Measurements from ENCODE around the gene UBE2I.

DNA sequence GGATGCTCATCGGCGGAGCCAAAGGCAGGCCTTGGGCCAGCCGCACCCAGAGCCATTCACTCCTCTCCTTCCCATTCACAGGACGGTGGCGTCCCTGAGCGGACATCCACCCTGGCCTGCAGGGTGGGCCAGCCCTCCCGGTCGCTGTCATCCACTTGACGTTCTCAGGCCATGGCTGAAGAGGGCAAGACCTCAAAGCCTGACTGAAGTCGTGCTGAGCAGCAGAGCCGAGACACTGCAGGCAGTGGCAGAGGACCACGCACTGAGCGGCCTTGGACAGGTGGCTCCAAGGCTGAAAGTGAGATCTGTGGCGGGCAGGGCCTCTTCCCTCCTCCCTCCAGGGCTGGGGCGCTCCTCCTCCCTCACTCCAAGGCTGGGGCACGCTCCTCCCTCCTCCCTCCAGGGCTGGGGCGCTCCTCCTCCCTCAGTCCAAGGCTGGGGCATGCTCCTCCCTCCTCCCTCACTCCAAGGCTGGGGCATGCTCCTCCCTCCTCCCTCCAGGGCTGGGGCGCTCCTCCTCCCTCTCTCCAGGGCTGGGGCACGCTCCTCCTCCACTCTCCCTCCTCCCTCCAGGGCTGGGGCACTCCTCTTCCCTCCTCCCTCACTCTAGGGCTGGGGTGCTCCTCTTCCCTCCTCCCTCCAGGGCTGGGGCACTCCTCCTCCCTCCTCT, 66.4 kb downstream of the UBE2I start:
- TF ChIP-seq, protein P1, sequence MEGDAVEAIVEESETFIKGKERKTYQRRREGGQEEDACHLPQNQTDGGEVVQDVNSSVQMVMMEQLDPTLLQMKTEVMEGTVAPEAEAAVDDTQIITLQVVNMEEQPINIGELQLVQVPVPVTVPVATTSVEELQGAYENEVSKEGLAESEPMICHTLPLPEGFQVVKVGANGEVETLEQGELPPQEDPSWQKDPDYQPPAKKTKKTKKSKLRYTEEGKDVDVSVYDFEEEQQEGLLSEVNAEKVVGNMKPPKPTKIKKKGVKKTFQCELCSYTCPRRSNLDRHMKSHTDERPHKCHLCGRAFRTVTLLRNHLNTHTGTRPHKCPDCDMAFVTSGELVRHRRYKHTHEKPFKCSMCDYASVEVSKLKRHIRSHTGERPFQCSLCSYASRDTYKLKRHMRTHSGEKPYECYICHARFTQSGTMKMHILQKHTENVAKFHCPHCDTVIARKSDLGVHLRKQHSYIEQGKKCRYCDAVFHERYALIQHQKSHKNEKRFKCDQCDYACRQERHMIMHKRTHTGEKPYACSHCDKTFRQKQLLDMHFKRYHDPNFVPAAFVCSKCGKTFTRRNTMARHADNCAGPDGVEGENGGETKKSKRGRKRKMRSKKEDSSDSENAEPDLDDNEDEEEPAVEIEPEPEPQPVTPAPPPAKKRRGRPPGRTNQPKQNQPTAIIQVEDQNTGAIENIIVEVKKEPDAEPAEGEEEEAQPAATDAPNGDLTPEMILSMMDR (conservative IDR thresholded peaks at IDR 0.05; ENCODE audit: low read depth, low read length), result no peak
- no peak for TF ChIP-seq MAFK (IDR thresholded peaks at IDR 0.05; ENCODE audit: low read depth, low read length)
- no peak for TF ChIP-seq CEBPB (IDR thresholded peaks at IDR 0.05; ENCODE audit: low read depth, low read length)
- no peak for TF ChIP-seq BHLHE40 (IDR thresholded peaks at IDR 0.05; ENCODE audit: low read depth, low read length)
- no peak for TF ChIP-seq FOS (IDR thresholded peaks at IDR 0.05; ENCODE audit: low read depth, low read length)
- TF ChIP-seq SMC3 (IDR thresholded peaks at IDR 0.05; ENCODE audit: low read depth, low read length), result no peak
- no peak for TF ChIP-seq ELK1 (IDR thresholded peaks at IDR 0.05; ENCODE audit: borderline replicate concordance, low read depth, low read length)
- no peak for TF ChIP-seq RCOR1 (IDR thresholded peaks at IDR 0.05; ENCODE audit: insufficient replicate concordance, low read length)
- no peak for TF ChIP-seq RFX5 (IDR thresholded peaks at IDR 0.05; ENCODE audit: low read depth, low read length)
- no peak for TF ChIP-seq USF2 (IDR thresholded peaks at IDR 0.05; ENCODE audit: low read depth, low read length)
- no peak for TF ChIP-seq MAZ (IDR thresholded peaks at IDR 0.05; ENCODE audit: borderline replicate concordance, low read depth, low read length)
